ENCODE measurements around the gene KIAA0040.
A peak's percentile ranks its signal among the peaks of the same experiment; 100 is the strongest.

Gene KIAA0040

DNA sequence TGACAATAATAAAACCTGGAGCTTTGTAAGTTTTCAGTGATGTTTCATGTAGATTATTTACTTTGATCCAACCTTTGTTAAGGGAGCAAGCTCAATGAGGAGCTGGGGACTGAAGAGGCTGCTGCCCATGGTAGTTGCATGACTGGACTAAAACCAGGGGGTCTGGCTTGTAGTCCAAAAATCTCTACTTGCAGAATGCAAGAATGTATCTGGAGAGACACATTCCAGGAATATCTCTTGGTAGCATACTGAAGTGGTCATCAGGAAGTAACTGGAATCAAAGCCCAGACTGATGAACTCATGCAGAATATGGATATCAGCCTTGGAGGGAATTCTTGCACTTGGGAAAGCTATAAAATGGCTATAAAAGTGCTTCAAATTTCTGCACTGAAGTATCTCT is 5.8 kb upstream of the KIAA0040 start:
- Histone ChIP-seq H3K27me3 (ENCODE audit: insufficient read depth, insufficient read length) (peaks cover 14% of the 10 kb centered on the region), H3K36me3 (ENCODE audit: insufficient read depth, insufficient read length, low read length) (no peaks in the 10 kb centered on the region), H3K9me3 (ENCODE audit: insufficient read depth, low read length) (no peaks in the 10 kb centered on the region), H3K4me3 (ENCODE audit: insufficient read length, low read depth) (no peak overlapping the region), H3K4me1 (ENCODE audit: insufficient read depth, insufficient read length) (peaks cover under 1% of the 10 kb centered on the region), H3K9ac (ENCODE audit: insufficient read length, low read depth) (no peak overlapping the region)
- no peak for DNase-seq (ENCODE audit: low read depth, low spot score)
- TF ChIP-seq SUZ12 (IDR thresholded peaks at IDR 0.05; ENCODE audit: extremely low read depth, insufficient read depth, insufficient read length): no peak
- TF ChIP-seq ZNF274 (IDR thresholded peaks at IDR 0.05; ENCODE audit: low read depth, low read length): no peak
- TF ChIP-seq YY1 (IDR thresholded peaks at IDR 0.05; ENCODE audit: insufficient read depth, insufficient read length): no peak

DNA sequence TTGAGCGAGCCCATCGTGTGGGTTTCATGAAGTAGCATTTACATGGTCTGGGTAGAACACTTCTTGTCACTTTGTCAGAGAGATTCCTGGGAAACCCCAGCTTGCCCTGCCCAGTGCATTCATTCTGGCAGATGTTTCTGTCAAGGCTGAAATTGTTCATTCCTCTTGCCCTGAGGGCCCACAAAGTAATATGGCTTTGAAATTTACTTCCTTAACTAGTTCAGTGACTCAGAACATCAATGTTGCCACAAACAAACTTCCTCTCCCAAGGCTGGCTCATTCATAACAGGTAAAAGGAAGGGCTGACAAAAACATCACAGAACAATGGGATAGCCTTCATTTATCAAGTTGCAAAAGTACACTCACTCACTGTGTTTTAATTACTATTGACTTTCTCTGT is 5.0 kb upstream of the KIAA0040 start:
- H3K4me1 ChIP-seq (ENCODE audit: insufficient read depth, insufficient read length): peaks cover 3% of the 10 kb centered on the region
- H3K36me3 ChIP-seq (ENCODE audit: insufficient read depth, insufficient read length, low read length): no peaks in the 10 kb centered on the region
- H3K4me3 ChIP-seq (ENCODE audit: insufficient read length, low read depth): no peak overlapping the region
- H3K9me3 ChIP-seq (ENCODE audit: insufficient read depth, low read length): no peaks in the 10 kb centered on the region
- no peak for DNase-seq (ENCODE audit: low read depth, low spot score)
- no peak overlapping the region for H3K9ac ChIP-seq (ENCODE audit: insufficient read length, low read depth)
- peaks cover 18% of the 10 kb centered on the region for H3K27me3 ChIP-seq (ENCODE audit: insufficient read depth, insufficient read length)
- TF ChIP-seq ZNF274 (IDR thresholded peaks at IDR 0.05; ENCODE audit: low read depth, low read length): no peak
- no peak for TF ChIP-seq SUZ12 (IDR thresholded peaks at IDR 0.05; ENCODE audit: extremely low read depth, insufficient read depth, insufficient read length)
- TF ChIP-seq YY1 (IDR thresholded peaks at IDR 0.05; ENCODE audit: insufficient read depth, insufficient read length): no peak

DNA sequence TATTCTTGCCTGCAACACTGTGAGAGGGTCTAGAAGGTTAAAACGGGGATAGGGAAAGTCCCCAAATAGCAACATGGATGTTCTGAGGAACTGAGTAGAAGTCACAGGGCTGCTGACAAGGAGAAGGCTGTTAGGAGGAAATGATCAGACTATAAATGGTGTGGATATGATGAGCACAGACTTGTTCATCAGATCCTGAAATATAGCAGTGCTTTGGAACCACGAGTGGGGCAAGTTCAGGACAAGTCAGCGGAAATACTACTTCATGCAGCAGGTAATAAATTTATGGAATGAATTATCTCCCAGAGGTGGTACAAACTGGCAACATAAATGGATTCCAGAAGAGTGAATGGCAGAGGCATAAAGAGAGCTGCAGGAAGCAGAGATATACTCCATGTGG is 3.2 kb upstream of the KIAA0040 start:
- peaks cover 18% of the 10 kb centered on the region for H3K27me3 ChIP-seq (ENCODE audit: insufficient read depth, insufficient read length)
- no peak overlapping the region for H3K4me3 ChIP-seq (ENCODE audit: insufficient read length, low read depth)
- no peaks in the 10 kb centered on the region for H3K9me3 ChIP-seq (ENCODE audit: insufficient read depth, low read length)
- H3K4me1 ChIP-seq (ENCODE audit: insufficient read depth, insufficient read length): peaks cover 3% of the 10 kb centered on the region
- TF ChIP-seq SUZ12 (IDR thresholded peaks at IDR 0.05; ENCODE audit: extremely low read depth, insufficient read depth, insufficient read length): no peak
- no peak for TF ChIP-seq ZNF274 (IDR thresholded peaks at IDR 0.05; ENCODE audit: low read depth, low read length)
- no peak for TF ChIP-seq YY1 (IDR thresholded peaks at IDR 0.05; ENCODE audit: insufficient read depth, insufficient read length)
- H3K36me3 ChIP-seq (ENCODE audit: insufficient read depth, insufficient read length, low read length): no peaks in the 10 kb centered on the region
- H3K9ac ChIP-seq (ENCODE audit: insufficient read length, low read depth): no peak overlapping the region
- no peak for DNase-seq (ENCODE audit: low read depth, low spot score)

DNA sequence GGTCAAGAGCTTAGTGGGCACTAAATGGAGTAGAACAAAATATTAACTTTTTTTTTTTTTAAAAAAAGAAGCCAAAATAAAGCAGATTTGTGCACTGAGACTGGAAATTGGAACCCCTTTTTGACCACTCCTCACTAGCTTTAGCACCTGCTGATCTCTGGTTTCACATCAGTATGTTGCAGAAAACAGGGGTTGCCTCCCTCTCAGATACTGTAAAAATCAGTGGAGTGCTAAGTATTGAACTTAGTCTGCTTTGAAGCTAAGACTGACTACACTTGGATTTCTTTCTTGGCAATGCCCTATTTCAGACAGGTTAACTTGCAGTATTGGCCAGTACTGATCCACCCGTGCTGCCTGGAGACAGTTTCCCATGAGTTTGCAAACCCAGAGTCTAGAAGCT is 2.7 kb upstream of the KIAA0040 start:
- Histone ChIP-seq H3K9ac (ENCODE audit: insufficient read length, low read depth) (no peak overlapping the region), H3K9me3 (ENCODE audit: insufficient read depth, low read length) (no peaks in the 10 kb centered on the region), H3K36me3 (ENCODE audit: insufficient read depth, insufficient read length, low read length) (no peaks in the 10 kb centered on the region), H3K4me3 (ENCODE audit: insufficient read length, low read depth) (no peak overlapping the region), H3K27me3 (ENCODE audit: insufficient read depth, insufficient read length) (peaks cover 18% of the 10 kb centered on the region), H3K4me1 (ENCODE audit: insufficient read depth, insufficient read length) (peaks cover 3% of the 10 kb centered on the region)
- TF ChIP-seq YY1 (IDR thresholded peaks at IDR 0.05; ENCODE audit: insufficient read depth, insufficient read length) (no peak), ZNF274 (IDR thresholded peaks at IDR 0.05; ENCODE audit: low read depth, low read length) (no peak), SUZ12 (IDR thresholded peaks at IDR 0.05; ENCODE audit: extremely low read depth, insufficient read depth, insufficient read length) (no peak)
- no peak for DNase-seq (ENCODE audit: low read depth, low spot score)

DNA sequence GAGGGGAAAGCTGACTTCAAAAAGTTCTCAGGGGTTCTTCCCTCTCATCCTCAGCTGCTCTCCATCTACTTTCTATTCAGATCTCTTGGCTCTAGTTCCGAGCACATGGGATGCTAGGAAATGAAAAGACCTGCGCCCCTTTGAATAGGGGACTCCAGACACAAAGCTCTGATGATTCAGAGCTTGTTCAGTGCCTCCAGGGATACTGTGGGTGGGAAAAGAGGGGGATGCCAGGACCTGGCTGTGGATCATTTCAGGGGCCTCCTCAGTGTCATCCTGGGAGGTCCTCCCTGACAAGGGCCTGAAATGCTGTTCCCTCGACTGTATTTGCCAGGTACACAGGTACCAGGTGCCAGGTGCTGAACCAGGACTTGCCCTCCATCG is 943 bp upstream of the KIAA0040 start:
- DNase-seq (ENCODE audit: low read depth, low spot score): no peak
- Histone ChIP-seq H3K4me1 (ENCODE audit: insufficient read depth, insufficient read length) (peaks cover 3% of the 10 kb centered on the region), H3K9me3 (ENCODE audit: insufficient read depth, low read length) (no peaks in the 10 kb centered on the region), H3K4me3 (ENCODE audit: insufficient read length, low read depth) (peak overlapping the region; percentile 66), H3K27me3 (ENCODE audit: insufficient read depth, insufficient read length) (peaks cover 18% of the 10 kb centered on the region), H3K9ac (ENCODE audit: insufficient read length, low read depth) (peak overlapping the region; percentile 75), H3K36me3 (ENCODE audit: insufficient read depth, insufficient read length, low read length) (peaks cover 4% of the 10 kb centered on the region)
- no peak for TF ChIP-seq YY1 (IDR thresholded peaks at IDR 0.05; ENCODE audit: insufficient read depth, insufficient read length)
- TF ChIP-seq SUZ12 (IDR thresholded peaks at IDR 0.05; ENCODE audit: extremely low read depth, insufficient read depth, insufficient read length): no peak
- no peak for TF ChIP-seq ZNF274 (IDR thresholded peaks at IDR 0.05; ENCODE audit: low read depth, low read length)

DNA sequence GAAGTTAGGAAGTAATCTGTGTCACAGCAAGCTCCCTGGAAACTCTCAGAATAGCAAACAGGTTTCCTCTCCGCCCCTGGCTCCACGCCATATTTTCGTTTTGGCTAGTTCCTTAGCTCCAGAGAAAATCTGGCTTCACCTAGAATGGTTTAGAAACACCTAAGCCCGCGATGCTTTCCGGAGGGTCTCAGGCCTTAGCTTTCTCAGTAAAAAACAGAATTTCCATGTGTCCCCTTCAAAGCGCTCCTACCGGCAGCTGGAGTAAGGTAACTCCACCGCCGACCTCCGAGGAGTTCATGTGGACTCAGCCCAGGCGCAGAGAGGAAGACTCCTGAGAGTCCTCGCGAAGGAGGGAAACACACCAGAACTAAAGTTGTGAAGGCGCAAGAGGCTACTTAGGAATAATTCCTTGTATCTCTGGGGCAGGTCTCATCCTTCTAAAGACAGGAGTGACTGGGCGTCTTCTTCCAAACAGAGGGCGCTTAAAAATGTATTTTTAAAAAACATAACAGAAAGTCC is 406 bp downstream of the KIAA0040 start:
- Histone ChIP-seq H3K27me3 (ENCODE audit: insufficient read depth, insufficient read length) (peaks cover 18% of the 10 kb centered on the region), H3K4me1 (ENCODE audit: insufficient read depth, insufficient read length) (peaks cover 3% of the 10 kb centered on the region), H3K36me3 (ENCODE audit: insufficient read depth, insufficient read length, low read length) (peaks cover 6% of the 10 kb centered on the region), H3K9ac (ENCODE audit: insufficient read length, low read depth) (peak overlapping the region; percentile 76), H3K9me3 (ENCODE audit: insufficient read depth, low read length) (no peaks in the 10 kb centered on the region), H3K4me3 (ENCODE audit: insufficient read length, low read depth) (peak overlapping the region; percentile 66)
- peak; percentile 35 for DNase-seq (ENCODE audit: low read depth, low spot score)
- TF ChIP-seq ZNF274 (IDR thresholded peaks at IDR 0.05; ENCODE audit: low read depth, low read length) (no peak), SUZ12 (IDR thresholded peaks at IDR 0.05; ENCODE audit: extremely low read depth, insufficient read depth, insufficient read length) (no peak), YY1 (IDR thresholded peaks at IDR 0.05; ENCODE audit: insufficient read depth, insufficient read length) (no peak)

DNA sequence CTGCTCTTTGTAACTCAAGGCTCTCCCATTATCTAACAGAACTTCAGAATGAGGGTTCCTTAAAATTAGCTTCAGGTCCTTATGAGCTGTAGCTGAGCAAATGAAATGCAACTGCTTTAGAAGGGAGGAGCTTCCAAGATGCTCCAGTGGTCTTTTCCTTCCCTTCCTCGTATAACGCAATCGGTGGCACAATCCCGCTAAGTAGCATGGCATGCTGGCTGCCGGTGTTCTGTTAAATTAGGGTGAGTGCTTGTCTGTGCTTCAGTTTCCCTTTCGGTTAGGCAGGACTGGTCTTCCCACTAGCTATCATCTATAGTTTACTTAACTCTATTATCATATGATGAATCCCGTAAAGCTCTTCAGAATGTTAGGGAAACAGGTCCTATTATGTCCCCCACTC is 917 bp downstream of the KIAA0040 start:
- Histone ChIP-seq H3K27me3 (ENCODE audit: insufficient read depth, insufficient read length) (peaks cover 18% of the 10 kb centered on the region), H3K4me1 (ENCODE audit: insufficient read depth, insufficient read length) (peaks cover 3% of the 10 kb centered on the region), H3K4me3 (ENCODE audit: insufficient read length, low read depth) (peak overlapping the region; percentile 66), H3K9ac (ENCODE audit: insufficient read length, low read depth) (peak overlapping the region; percentile 76), H3K36me3 (ENCODE audit: insufficient read depth, insufficient read length, low read length) (peaks cover 9% of the 10 kb centered on the region), H3K9me3 (ENCODE audit: insufficient read depth, low read length) (no peaks in the 10 kb centered on the region)
- no peak for DNase-seq (ENCODE audit: low read depth, low spot score)
- TF ChIP-seq ZNF274 (IDR thresholded peaks at IDR 0.05; ENCODE audit: low read depth, low read length) (no peak), YY1 (IDR thresholded peaks at IDR 0.05; ENCODE audit: insufficient read depth, insufficient read length) (no peak), SUZ12 (IDR thresholded peaks at IDR 0.05; ENCODE audit: extremely low read depth, insufficient read depth, insufficient read length) (no peak)
